A549 treated with dexamethasone at 1 μM for 4 hours (cell line): Measurements from ENCODE around the gene PHIP. TPM values are rescaled to one million over a fixed set of nuclear protein-coding genes. Genes with fewer than 3 reads are reported as not detected.

Experiments
- total RNA-seq: library from RNA; stranded (reverse); fragments of 200-300 nt; extraction: Qiagen RNA extraction; gene quantifications from 5 replicates; pipeline ENCODE4 v1.2.3, GENCODE V29; 2022

PHIP gene
- 3.0 to 6.2 TPM (median 5.2 TPM) in 5 replicates for total RNA-seq

GRCh38 chr6:79078075-79078969 is at the start of gene PHIP:
Gene PHIP, minus strand, starts transcription at chr6:79078254. Its CDS starts 186 bp downstream, at chr6:79078068.

Other genes starting within 250 kb of the PHIP start
- gene IRAK1BP1, start 210.7 kb downstream of the PHIP start, total RNA-seq, result 0.61 to 0.81 TPM (median 0.62 TPM) in 5 replicates
- 58.9 to 72.6 TPM (median 63.7 TPM) in 5 replicates for gene HMGN3, start 156.4 kb upstream of the PHIP start, total RNA-seq